ENCODE measurements around the gene CORO7.

DNA sequence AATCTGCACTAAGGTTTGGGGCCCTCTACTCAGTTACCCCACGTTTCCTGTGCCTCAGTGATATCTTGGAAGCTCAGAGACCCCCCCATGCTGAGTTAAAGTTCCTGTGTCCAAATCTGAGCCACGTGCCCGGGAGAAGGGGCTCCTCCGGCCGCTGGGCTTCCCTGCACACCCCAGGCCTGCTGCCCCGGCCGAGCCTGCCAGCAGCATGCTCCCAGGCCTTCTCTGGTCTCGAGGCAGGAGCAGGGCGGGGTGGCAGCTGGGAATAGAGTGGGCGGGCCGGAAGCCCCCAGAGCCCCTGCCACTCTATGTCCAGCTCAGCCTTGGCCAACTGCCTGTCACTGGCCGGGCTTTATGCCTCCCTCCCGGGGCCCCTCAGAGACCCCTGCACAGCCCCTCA, 50.4 kb downstream of the CORO7 start:
- TF ChIP-seq CTCF (IDR thresholded peaks at IDR 0.05) (no peak), POLR2A (IDR thresholded peaks at IDR 0.05) (no peak), POLR2AphosphoS5 (IDR thresholded peaks at IDR 0.05) (no peak), EP300 (IDR thresholded peaks at IDR 0.05) (no peak)
